CD4-positive, alpha-beta T cell treated with Interleukin-12 subunit alpha and Interleukin-12 subunit beta, for 1 hour (primary cell): ENCODE measurements around the gene LIPF.
"Not testable (repeated sequence)": the region's sequence is repeated elsewhere in the genome, so short reads cannot be mapped to it uniquely, and the experiment has no call there.

Source experiments
- DNase-seq: peaks from one replicate; pipeline ENCODE4 v3.0.0-alpha.2; 2020

LIPF gene

GRCh38 chr10:88680958-88681357 lies 16.7 kb downstream of the LIPF start:
- DNase-seq: no peak

GRCh38 chr10:88682491-88682890 lies 18.2 kb downstream of the LIPF start:
- no peak for DNase-seq

- DNase-seq: peak; percentile 30
Observed at GRCh38 chr10:88687853-88688467, 23.7 kb downstream of the LIPF start.

GRCh38 chr10:88689366-88689765 lies 25.1 kb downstream of the LIPF start:
- no peak for DNase-seq

GRCh38 chr10:88693392-88694020 lies 29.3 kb downstream of the LIPF start:
- DNase-seq: no peak

GRCh38 chr10:88702848-88703597 lies 38.8 kb downstream of the LIPF start:
- DNase-seq: no peak

GRCh38 chr10:88705958-88706357 lies 41.7 kb downstream of the LIPF start, which contains the start of gene LIPK:
Gene LIPK, plus strand, starts transcription at chr10:88706249. Its CDS starts 18,295 bp downstream, at chr10:88724544.
- DNase-seq: no peak

- DNase-seq: no peak
Observed at GRCh38 chr10:88707429-88708155, 43.4 kb downstream of the LIPF start.

GRCh38 chr10:88709361-88709760 lies 45.1 kb downstream of the LIPF start:
- not testable (repeated sequence) for DNase-seq

GRCh38 chr10:88715517-88715916 lies 51.3 kb downstream of the LIPF start:
- DNase-seq: no peak

GRCh38 chr10:88721392-88721791 lies 57.1 kb downstream of the LIPF start:
- no peak for DNase-seq

GRCh38 chr10:88725798-88726197 lies 61.6 kb downstream of the LIPF start:
- DNase-seq: no peak

- no peak for DNase-seq
Observed at GRCh38 chr10:88728107-88728763, 64.0 kb downstream of the LIPF start.
